Keratinocyte (primary cell): ENCODE data around the gene RBM10.

Source experiments
- CTCF ChIP-seq, 3 experiments: IDR thresholded peaks in 1 of 3; conservative IDR thresholded peaks in 1 of 3; optimal IDR thresholded peaks in 1 of 3; 2 replicates in 2 of 3; 3 replicates in 1 of 3; pipeline versions ENCODE3 to v1.5.1; 2011; ENCODE audit warnings: low read length in 3 of 3, mild to moderate bottlenecking in 3 of 3, moderate library complexity in 2 of 3, control low read depth in 1 of 3, inconsistent platforms in 1 of 3; ENCODE audit not compliant: insufficient read depth in 2 of 3; ENCODE audit errors: extremely low read depth in 1 of 3
- EZH2 ChIP-seq: IDR thresholded peaks from one replicate; pipeline ENCODE4 v1.6.1; 2012; ENCODE audit warnings: inconsistent platforms, mild to moderate bottlenecking, low read length, moderate library complexity

DNA sequence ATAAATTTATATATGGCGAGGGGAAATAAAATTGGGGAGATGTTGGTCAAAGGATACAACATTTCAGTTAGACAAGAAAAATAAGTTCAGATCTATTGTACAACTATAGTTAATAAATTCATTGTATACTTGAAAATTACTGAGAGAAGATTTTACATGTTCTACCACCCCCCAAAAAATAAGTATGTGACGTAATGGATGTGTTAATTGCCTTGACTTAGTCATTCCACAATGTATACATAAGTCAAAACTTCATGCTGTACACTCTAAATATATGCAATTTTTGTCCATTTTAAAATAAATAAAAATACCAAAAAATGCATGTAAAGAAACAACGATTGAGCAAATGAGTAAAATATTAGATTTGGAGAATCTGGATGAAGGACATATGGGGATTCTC lies 89.6 kb downstream of the RBM10 start:
- TF ChIP-seq CTCF (optimal IDR thresholded peaks at IDR 0.05 in 1 of 3, IDR thresholded peaks at IDR 0.05 in 1 of 3, conservative IDR thresholded peaks at IDR 0.05 in 1 of 3; ENCODE audit: extremely low read depth in 1 of 3, insufficient read depth in 2 of 3, low read length in 3 of 3) (no peak), EZH2 (no peak)
